Measurements from ENCODE around the gene CEP170B. TPM values are rescaled to one million over a fixed set of nuclear protein-coding genes. Genes with fewer than 3 reads are reported as not detected.

The CEP170B gene
- total RNA-seq, 4 donors from 2014 or later, result 1.2 to 28.8 (median 8.3) TPM

DNA sequence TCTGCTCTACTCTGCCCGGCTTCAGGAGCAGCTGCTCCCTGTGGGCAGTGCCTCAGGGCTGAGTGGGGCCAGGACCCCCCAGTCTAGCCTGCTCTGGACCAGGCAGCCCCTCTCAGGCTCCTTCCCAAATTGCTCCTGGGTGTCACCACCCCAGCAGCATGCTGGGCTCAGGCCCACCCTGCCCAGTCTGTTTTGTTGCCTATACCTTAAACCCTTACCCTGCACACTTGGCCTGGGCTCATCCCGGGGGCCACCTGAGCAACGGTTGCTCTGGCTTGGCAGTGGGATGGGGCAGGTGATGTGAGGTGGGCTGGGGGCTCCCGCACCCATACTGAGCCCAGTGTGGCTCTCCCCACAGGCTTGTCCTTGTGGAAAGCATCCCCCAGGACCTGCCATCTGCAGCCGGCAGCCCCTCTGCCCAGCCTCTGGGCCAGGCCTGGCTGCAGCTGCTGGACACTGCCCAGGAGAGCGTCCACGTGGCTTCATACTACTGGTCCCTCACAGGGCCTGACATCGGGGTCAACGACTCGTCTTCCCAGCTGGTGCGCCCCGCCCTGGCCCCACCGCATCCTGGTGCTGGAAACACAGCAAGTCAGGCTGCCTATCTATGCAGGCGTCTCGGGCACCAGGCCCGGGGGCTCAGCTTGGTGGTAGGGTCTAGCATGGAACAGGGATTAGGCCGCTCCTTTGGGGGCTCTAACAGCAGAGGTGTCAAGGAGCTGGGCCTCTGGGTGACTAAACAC lies 63.5 kb downstream of the CEP170B start:
- Histone ChIP-seq H3K27me3 (no peaks in the 10 kb centered on the region), H3K4me3 (no peak overlapping the region), H3K36me3 (no peaks in the 10 kb centered on the region), H3K9me3 (no peaks in the 10 kb centered on the region), H3K27ac (no peak overlapping the region), H3K4me1 (no peaks in the 10 kb centered on the region)
- TF ChIP-seq, protein P1, sequence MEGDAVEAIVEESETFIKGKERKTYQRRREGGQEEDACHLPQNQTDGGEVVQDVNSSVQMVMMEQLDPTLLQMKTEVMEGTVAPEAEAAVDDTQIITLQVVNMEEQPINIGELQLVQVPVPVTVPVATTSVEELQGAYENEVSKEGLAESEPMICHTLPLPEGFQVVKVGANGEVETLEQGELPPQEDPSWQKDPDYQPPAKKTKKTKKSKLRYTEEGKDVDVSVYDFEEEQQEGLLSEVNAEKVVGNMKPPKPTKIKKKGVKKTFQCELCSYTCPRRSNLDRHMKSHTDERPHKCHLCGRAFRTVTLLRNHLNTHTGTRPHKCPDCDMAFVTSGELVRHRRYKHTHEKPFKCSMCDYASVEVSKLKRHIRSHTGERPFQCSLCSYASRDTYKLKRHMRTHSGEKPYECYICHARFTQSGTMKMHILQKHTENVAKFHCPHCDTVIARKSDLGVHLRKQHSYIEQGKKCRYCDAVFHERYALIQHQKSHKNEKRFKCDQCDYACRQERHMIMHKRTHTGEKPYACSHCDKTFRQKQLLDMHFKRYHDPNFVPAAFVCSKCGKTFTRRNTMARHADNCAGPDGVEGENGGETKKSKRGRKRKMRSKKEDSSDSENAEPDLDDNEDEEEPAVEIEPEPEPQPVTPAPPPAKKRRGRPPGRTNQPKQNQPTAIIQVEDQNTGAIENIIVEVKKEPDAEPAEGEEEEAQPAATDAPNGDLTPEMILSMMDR (IDR thresholded peaks at IDR 0.05), result no peak
- no peak for TF ChIP-seq POLR2A (IDR thresholded peaks at IDR 0.05)
- intact Hi-C loops (cut with DNase I; ENCODE audit: low total_unique reads), result no loop called here
- DNase-seq, result no peak

DNA sequence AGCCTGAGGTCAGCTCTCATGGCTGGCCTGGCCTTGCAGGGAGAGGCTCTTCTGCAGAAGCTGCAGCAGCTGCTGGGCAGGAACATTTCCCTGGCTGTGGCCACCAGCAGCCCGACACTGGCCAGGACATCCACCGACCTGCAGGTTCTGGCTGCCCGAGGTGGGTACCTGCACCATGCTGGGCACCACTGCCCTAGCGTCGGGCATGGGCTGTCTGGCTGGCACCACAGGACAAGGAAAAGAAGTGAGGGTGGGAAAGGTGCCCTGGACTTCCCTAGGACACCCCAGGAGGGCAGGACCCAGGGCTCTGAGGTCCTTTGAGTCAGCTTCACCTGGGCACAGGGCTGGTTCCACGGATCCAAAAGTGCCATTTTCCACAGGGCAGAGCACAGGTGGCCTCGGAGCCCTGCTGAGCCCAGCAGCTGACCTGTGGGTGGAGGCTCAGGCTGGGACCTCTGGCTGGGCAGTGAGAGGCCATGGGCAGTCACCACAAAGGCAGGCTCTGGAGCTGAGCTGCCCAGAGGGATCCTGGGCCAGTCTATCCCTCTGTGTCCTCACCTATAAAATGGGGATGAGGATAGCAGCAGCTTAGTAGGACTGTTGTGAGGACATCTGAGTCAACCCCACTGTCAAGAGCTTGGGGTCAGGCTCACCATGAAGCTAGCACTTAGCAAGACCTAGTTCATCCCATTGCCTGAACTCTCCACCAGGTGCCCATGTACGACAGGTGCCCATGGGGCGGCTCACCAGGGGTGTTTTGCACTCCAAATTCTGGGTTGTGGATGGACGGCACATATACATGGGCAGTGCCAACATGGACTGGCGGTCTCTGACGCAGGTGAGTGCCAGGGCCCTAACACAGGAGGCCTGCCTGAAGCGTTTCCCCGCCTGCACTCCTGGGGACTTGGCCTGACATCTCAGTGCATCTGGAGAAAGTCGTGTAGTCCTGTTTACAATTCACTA lies 64.5 kb downstream of the CEP170B start:
- H3K9me3 ChIP-seq, result no peaks in the 10 kb centered on the region
- no peak overlapping the region for H3K4me3 ChIP-seq
- no peak for DNase-seq
- intact Hi-C loops (cut with DNase I; ENCODE audit: low total_unique reads), result no loop called here
- H3K27ac ChIP-seq, result no peak overlapping the region
- H3K4me1 ChIP-seq, result no peaks in the 10 kb centered on the region
- TF ChIP-seq POLR2A (IDR thresholded peaks at IDR 0.05), result no peak
- TF ChIP-seq, protein P1 (IDR thresholded peaks at IDR 0.05), result no peak
- H3K27me3 ChIP-seq, result no peaks in the 10 kb centered on the region
- no peaks in the 10 kb centered on the region for H3K36me3 ChIP-seq

DNA sequence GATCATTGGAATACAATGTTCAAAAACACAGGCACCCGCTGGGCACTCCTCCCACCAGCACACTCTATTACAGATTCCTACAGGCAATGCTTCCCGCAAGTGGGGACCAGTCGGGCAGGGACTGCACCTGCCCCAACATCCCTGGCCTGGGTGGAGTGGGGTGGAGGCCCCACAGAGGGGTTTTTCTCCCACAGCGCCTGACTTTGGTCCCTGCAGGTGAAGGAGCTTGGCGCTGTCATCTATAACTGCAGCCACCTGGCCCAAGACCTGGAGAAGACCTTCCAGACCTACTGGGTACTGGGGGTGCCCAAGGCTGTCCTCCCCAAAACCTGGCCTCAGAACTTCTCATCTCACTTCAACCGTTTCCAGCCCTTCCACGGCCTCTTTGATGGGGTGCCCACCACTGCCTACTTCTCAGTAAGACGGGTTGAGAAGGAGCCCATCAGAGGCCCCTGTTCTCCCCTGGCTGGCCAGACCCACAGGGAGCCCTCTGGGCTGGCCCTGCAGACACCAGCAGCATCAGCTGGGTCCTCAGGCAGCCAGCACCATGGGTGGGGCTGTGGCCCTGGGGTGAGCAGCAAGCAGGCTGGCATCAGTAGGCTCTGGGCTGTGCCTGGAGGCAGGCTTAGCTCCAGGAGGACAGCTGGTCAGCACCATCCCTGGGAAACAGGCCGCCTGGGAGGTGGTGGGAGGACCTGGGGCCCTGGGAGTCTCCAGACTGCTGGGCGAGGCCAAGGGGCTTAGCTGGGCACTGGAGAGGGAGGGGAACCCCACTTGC lies 65.6 kb downstream of the CEP170B start:
- intact Hi-C loops (cut with DNase I; ENCODE audit: low total_unique reads), result no loop called here
- no peak overlapping the region for H3K4me3 ChIP-seq
- H3K36me3 ChIP-seq, result no peaks in the 10 kb centered on the region
- H3K27ac ChIP-seq, result no peak overlapping the region
- TF ChIP-seq, protein P1 (IDR thresholded peaks at IDR 0.05), result no peak
- no peaks in the 10 kb centered on the region for H3K9me3 ChIP-seq
- peak in 1 of 2 donors; percentile 13 for DNase-seq
- H3K27me3 ChIP-seq, result no peaks in the 10 kb centered on the region
- no peaks in the 10 kb centered on the region for H3K4me1 ChIP-seq

DNA sequence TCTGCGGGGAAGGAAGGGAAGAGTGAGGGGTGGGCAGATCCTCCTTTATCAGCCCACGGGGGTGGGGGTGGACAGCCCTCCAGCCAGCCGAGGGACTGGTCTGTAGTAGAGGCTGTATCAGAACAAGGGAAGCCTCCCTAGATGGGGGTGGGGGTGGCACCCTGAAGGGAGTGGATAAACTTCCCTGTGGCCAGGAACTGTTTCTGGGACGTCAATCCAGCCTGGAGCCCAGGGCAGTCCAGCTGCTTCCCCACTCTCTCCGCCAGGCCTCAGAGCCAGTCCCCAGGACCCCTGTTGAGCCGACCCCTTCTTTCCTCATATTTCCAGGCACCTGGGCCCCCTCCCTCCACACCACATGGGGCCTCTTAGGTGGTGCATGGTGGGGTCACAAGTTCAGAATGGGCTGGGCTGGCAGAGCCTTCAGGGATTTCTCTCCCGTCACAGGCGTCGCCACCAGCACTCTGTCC lies 66.3 kb downstream of the CEP170B start:
- Histone ChIP-seq H3K27me3 (no peaks in the 10 kb centered on the region), H3K4me3 (no peak overlapping the region), H3K4me1 (no peaks in the 10 kb centered on the region), H3K27ac (no peak overlapping the region), H3K9me3 (no peaks in the 10 kb centered on the region), H3K36me3 (no peaks in the 10 kb centered on the region)
- no peak for TF ChIP-seq POLR2A (IDR thresholded peaks at IDR 0.05)
- TF ChIP-seq, protein P1 (IDR thresholded peaks at IDR 0.05), result no peak
- intact Hi-C loops (cut with DNase I; ENCODE audit: low total_unique reads), result no loop called here
- DNase-seq, result peak in 1 of 2 donors; percentile 19

Data from uterus (tissue), 4 donors.